D341Med (cell line): ENCODE measurements around the gene VWA8.
"Not testable (repeated sequence)": the region's sequence is repeated elsewhere in the genome, so short reads cannot be mapped to it uniquely, and the experiment has no call there.

Source experiments
- DNase-seq: peaks from one replicate; pipeline ENCODE4 v3.0.0; 2012; ENCODE audit warnings: low spot score

The VWA8 gene

GRCh38 chr13:41922894-41923293, 38.0 kb downstream of the VWA8 start:
- not testable (repeated sequence) for DNase-seq

- DNase-seq, result no peak
Measured at GRCh38 chr13:41919741-41920487, 41.0 kb downstream of the VWA8 start.

- no peak for DNase-seq
Measured at GRCh38 chr13:41919031-41919740, 41.7 kb downstream of the VWA8 start.

GRCh38 chr13:41917641-41918040, 43.3 kb downstream of the VWA8 start:
- no peak for DNase-seq

GRCh38 chr13:41916173-41916954, 44.5 kb downstream of the VWA8 start:
- DNase-seq, result no peak

GRCh38 chr13:41915081-41915480, 45.8 kb downstream of the VWA8 start:
- no peak for DNase-seq

- no peak for DNase-seq
Measured at GRCh38 chr13:41914552-41914951, 46.4 kb downstream of the VWA8 start.

- no peak for DNase-seq
Measured at GRCh38 chr13:41909506-41909905, 51.4 kb downstream of the VWA8 start.

GRCh38 chr13:41905600-41906254, 55.2 kb downstream of the VWA8 start:
- DNase-seq, result no peak

GRCh38 chr13:41900918-41901317, 60.0 kb downstream of the VWA8 start:
- DNase-seq, result no peak

GRCh38 chr13:41898411-41898810, 62.5 kb downstream of the VWA8 start:
- DNase-seq, result not testable (repeated sequence)

- no peak for DNase-seq
Measured at GRCh38 chr13:41897126-41897525, 63.8 kb downstream of the VWA8 start.

- DNase-seq, result no peak
Measured at GRCh38 chr13:41895478-41895877, 65.4 kb downstream of the VWA8 start.

- DNase-seq, result no peak
Measured at GRCh38 chr13:41891119-41891518, 69.8 kb downstream of the VWA8 start.

- DNase-seq, result no peak
Measured at GRCh38 chr13:41883147-41883546, 77.8 kb downstream of the VWA8 start.

- DNase-seq, result not testable (repeated sequence)
Measured at GRCh38 chr13:41881890-41882289, 79.0 kb downstream of the VWA8 start.

- no peak for DNase-seq
Measured at GRCh38 chr13:41880966-41881365, 79.9 kb downstream of the VWA8 start.

- no peak for DNase-seq
Measured at GRCh38 chr13:41864658-41865057, 96.3 kb downstream of the VWA8 start.

- not testable (repeated sequence) for DNase-seq
Measured at GRCh38 chr13:41862659-41863058, 98.2 kb downstream of the VWA8 start.

GRCh38 chr13:41859565-41859964, 101.3 kb downstream of the VWA8 start:
- no peak for DNase-seq

GRCh38 chr13:41858780-41859179, 102.1 kb downstream of the VWA8 start:
- DNase-seq, result no peak

GRCh38 chr13:41854758-41855157, 106.2 kb downstream of the VWA8 start:
- DNase-seq, result no peak
